ENCODE results near the gene IFIT1B.
"Not testable (repeated sequence)": the region's sequence is repeated elsewhere in the genome, so short reads cannot be mapped to it uniquely, and the experiment has no call there.

DNA sequence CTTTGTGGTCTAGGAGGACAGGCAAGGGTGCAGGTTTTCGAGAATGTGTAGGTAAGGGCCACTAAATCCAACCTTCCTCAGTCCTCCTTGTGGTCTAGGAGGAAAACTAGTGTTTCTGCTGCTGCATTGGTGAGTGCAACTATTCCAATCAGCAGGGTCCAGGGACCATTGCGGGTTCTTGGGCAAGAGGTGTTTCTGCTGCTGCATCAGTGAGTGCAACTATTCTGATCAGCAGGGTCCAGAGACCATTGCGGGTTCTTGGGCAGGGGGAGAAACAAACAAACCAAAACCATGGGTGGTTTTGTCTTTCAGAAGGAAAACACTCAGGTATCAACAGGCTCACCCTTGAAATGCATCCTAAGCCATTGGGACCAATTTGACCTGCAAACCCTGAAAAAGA, 29.9 kb downstream of the IFIT1B start:
- TF ChIP-seq, protein P1, sequence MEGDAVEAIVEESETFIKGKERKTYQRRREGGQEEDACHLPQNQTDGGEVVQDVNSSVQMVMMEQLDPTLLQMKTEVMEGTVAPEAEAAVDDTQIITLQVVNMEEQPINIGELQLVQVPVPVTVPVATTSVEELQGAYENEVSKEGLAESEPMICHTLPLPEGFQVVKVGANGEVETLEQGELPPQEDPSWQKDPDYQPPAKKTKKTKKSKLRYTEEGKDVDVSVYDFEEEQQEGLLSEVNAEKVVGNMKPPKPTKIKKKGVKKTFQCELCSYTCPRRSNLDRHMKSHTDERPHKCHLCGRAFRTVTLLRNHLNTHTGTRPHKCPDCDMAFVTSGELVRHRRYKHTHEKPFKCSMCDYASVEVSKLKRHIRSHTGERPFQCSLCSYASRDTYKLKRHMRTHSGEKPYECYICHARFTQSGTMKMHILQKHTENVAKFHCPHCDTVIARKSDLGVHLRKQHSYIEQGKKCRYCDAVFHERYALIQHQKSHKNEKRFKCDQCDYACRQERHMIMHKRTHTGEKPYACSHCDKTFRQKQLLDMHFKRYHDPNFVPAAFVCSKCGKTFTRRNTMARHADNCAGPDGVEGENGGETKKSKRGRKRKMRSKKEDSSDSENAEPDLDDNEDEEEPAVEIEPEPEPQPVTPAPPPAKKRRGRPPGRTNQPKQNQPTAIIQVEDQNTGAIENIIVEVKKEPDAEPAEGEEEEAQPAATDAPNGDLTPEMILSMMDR (IDR thresholded peaks at IDR 0.05): not testable (repeated sequence)
- not testable (repeated sequence) for TF ChIP-seq POLR2A (IDR thresholded peaks at IDR 0.05); EP300 (IDR thresholded peaks at IDR 0.05; ENCODE audit: low read depth); POLR2AphosphoS5 (IDR thresholded peaks at IDR 0.05)

Measured in transverse colon (tissue), 4 donors.